Measurements from ENCODE around the gene TGFBR2.

- TF ChIP-seq CTCF (IDR thresholded peaks at IDR 0.05), result no peak
- TF ChIP-seq POLR2A (IDR thresholded peaks at IDR 0.05), result no peak
Observed at GRCh38 chr3:30741889-30742288, 135.5 kb downstream of the TGFBR2 start.
